Testis (tissue), 2 donors: Measurements from ENCODE around the gene DYNLT5.

Experiments
- CTCF ChIP-seq, 3 experiments: fragments of 450-650 bp in 2 of 3; fragments of 200-600 bp in 1 of 3; sonication (generic) in 1 of 3; IDR thresholded peaks; one replicate each; pipeline ENCODE4 v1.5.1; 2016 to 2019; ENCODE audit warnings: antibody characterized with exemption in 3 of 3, mild to moderate bottlenecking in 2 of 3, moderate library complexity in 1 of 3
- POLR2A ChIP-seq: fragments of 450-650 bp; IDR thresholded peaks from one replicate; pipeline ENCODE4 v1.6.1; 2017; ENCODE audit warnings: antibody characterized with exemption, mild to moderate bottlenecking, moderate library complexity

- no peak for TF ChIP-seq CTCF (IDR thresholded peaks at IDR 0.05)
- no peak for TF ChIP-seq POLR2A
These were observed 12.7 kb upstream of the DYNLT5 start for GRCh38 chr1:66739401-66740157.
